Gastrocnemius medialis (tissue), 4 donors: ENCODE results near the gene STRIP1.

Experiments used
- CTCF ChIP-seq, 5 experiments: fragments of 450-650 bp in 3 of 5; fragments of 200-600 bp in 2 of 5; sonication (generic) in 2 of 5; IDR thresholded peaks in 4 of 5; conservative IDR thresholded peaks in 1 of 5; 1 replicate in 4 of 5; 2 replicates in 1 of 5; pipeline ENCODE4 v1.5.1; 2016 to 2019; ENCODE audit warnings: antibody characterized with exemption in 5 of 5, mild to moderate bottlenecking in 3 of 5, moderate library complexity in 3 of 5
- POLR2A ChIP-seq, 2 donors: fragments of 450-650 bp; IDR thresholded peaks; one replicate each; pipeline ENCODE4 v1.6.1; 2017; ENCODE audit warnings: antibody characterized with exemption in 2 of 2, mild to moderate bottlenecking in 2 of 2, moderate library complexity in 2 of 2

GRCh38 chr1:110047463-110047862, 13.0 kb downstream of the STRIP1 start:
- TF ChIP-seq CTCF (IDR thresholded peaks at IDR 0.05 in 4 of 5, conservative IDR thresholded peaks at IDR 0.05 in 1 of 5), result no peak
- no peak for TF ChIP-seq POLR2A (IDR thresholded peaks at IDR 0.05)
